Activated T-helper 2 cell treated with anti-CD3 and anti-CD28 coated beads, Interferon-gamma antibody, Interleukin-2, Interleukin-4, amounts not matched to agents 10 μg/mL and 5 μg/mL and 100 μg/mL, durations not matched to agents 14 hours and 24 hours and 36 hours (primary cell): ENCODE measurements around the gene PPP2R2B. TPM values are rescaled to one million over a fixed set of nuclear protein-coding genes. Genes with fewer than 3 reads are reported as not detected.

ENCODE experiments used
- DNase-seq: peaks from one replicate; pipeline ENCODE4 v3.0.0; 2021; ENCODE audit warnings: low spot score
- H3K27ac Mint-ChIP-seq: one replicate; pipeline ENCODE4 v1.8.0; 2021; ENCODE audit warnings: mixed read lengths
- H3K27me3 Mint-ChIP-seq: one replicate; pipeline ENCODE4 v1.8.0; 2021; ENCODE audit warnings: low read depth, mixed read lengths
- H3K36me3 Mint-ChIP-seq: one replicate; pipeline ENCODE4 v1.8.0; 2021; ENCODE audit warnings: low read depth, mixed read lengths
- H3K4me1 Mint-ChIP-seq: one replicate; pipeline ENCODE4 v1.8.0; 2021; ENCODE audit warnings: low read depth, mixed read lengths
- H3K4me3 Mint-ChIP-seq: one replicate; pipeline ENCODE4 v1.8.0; 2021; ENCODE audit warnings: low read depth, mild to moderate bottlenecking, moderate library complexity, mixed read lengths
- H3K9me3 Mint-ChIP-seq: one replicate; pipeline ENCODE4 v1.8.0; 2021; ENCODE audit warnings: mixed read lengths
- intact Hi-C: fragments of 100-400 bp; cut with micrococcal nuclease; formaldehyde crosslinking; loops from one replicate; pipeline ENCODE4 v1.15.1; 2023
- total RNA-seq: library from RNA; stranded (reverse); gene quantifications from 2 replicates; pipeline ENCODE4 v1.2.3, GENCODE V29; 2022

PPP2R2B gene
- total RNA-seq, 1 donor from 2014 or later = 0.34 TPM

GRCh38 chr5:146897061-146897460, 18.5 kb upstream of the PPP2R2B start:
- Mint-ChIP-seq H3K4me1 (peaks cover 11% of the 10 kb centered on the region), H3K27me3 (no peaks in the 10 kb centered on the region), H3K36me3 (no peaks in the 10 kb centered on the region), H3K27ac (no peak overlapping the region), H3K9me3 (no peaks in the 10 kb centered on the region), H3K4me3 (no peak overlapping the region)
- DNase-seq = no peak
- intact Hi-C loops = no loop called here

GRCh38 chr5:146894753-146895521, 16.4 kb upstream of the PPP2R2B start:
- intact Hi-C loops = no loop called here
- Mint-ChIP-seq H3K9me3 (no peaks in the 10 kb centered on the region), H3K27ac (no peak overlapping the region), H3K27me3 (no peaks in the 10 kb centered on the region), H3K36me3 (no peaks in the 10 kb centered on the region), H3K4me1 (peaks cover 14% of the 10 kb centered on the region), H3K4me3 (no peak overlapping the region)
- no peak for DNase-seq

GRCh38 chr5:146893991-146894390, 15.4 kb upstream of the PPP2R2B start:
- Mint-ChIP-seq H3K4me1 (peaks cover 14% of the 10 kb centered on the region), H3K4me3 (no peak overlapping the region), H3K9me3 (no peaks in the 10 kb centered on the region), H3K36me3 (no peaks in the 10 kb centered on the region), H3K27ac (no peak overlapping the region), H3K27me3 (no peaks in the 10 kb centered on the region)
- intact Hi-C loops = no loop called here
- DNase-seq = no peak

- Mint-ChIP-seq H3K36me3 (no peaks in the 10 kb centered on the region), H3K4me3 (no peak overlapping the region), H3K27me3 (peaks cover 6% of the 10 kb centered on the region), H3K4me1 (peaks cover 14% of the 10 kb centered on the region), H3K9me3 (no peaks in the 10 kb centered on the region), H3K27ac (no peak overlapping the region)
- no peak for DNase-seq
- intact Hi-C loops = no loop called here
Observed at GRCh38 chr5:146892231-146892630, 13.7 kb upstream of the PPP2R2B start.

GRCh38 chr5:146891511-146891910, 13.0 kb upstream of the PPP2R2B start:
- H3K9me3 Mint-ChIP-seq = no peaks in the 10 kb centered on the region
- no peaks in the 10 kb centered on the region for H3K36me3 Mint-ChIP-seq
- no peak for DNase-seq
- peaks cover 6% of the 10 kb centered on the region for H3K27me3 Mint-ChIP-seq
- H3K27ac Mint-ChIP-seq = no peak overlapping the region
- H3K4me3 Mint-ChIP-seq = no peak overlapping the region
- peaks cover 13% of the 10 kb centered on the region for H3K4me1 Mint-ChIP-seq
- intact Hi-C loops = no loop called here

- no peak overlapping the region for H3K27ac Mint-ChIP-seq
- no peak overlapping the region for H3K4me3 Mint-ChIP-seq
- peaks cover 9% of the 10 kb centered on the region for H3K4me1 Mint-ChIP-seq
- H3K9me3 Mint-ChIP-seq = no peaks in the 10 kb centered on the region
- intact Hi-C loops = no loop called here
- peaks cover 6% of the 10 kb centered on the region for H3K27me3 Mint-ChIP-seq
- H3K36me3 Mint-ChIP-seq = no peaks in the 10 kb centered on the region
- no peak for DNase-seq
Observed at GRCh38 chr5:146890731-146891440, 12.3 kb upstream of the PPP2R2B start.

- no peak overlapping the region for H3K27ac Mint-ChIP-seq
- no peak overlapping the region for H3K4me3 Mint-ChIP-seq
- intact Hi-C loops = no loop called here
- H3K4me1 Mint-ChIP-seq = peaks cover 8% of the 10 kb centered on the region
- no peaks in the 10 kb centered on the region for H3K9me3 Mint-ChIP-seq
- DNase-seq = no peak
- peaks cover 10% of the 10 kb centered on the region for H3K27me3 Mint-ChIP-seq
- no peaks in the 10 kb centered on the region for H3K36me3 Mint-ChIP-seq
Observed at GRCh38 chr5:146890066-146890465, 11.5 kb upstream of the PPP2R2B start.

- intact Hi-C loops = no loop called here
- Mint-ChIP-seq H3K27me3 (peaks cover 15% of the 10 kb centered on the region), H3K36me3 (no peaks in the 10 kb centered on the region), H3K4me1 (peaks cover 4% of the 10 kb centered on the region), H3K27ac (no peak overlapping the region), H3K9me3 (no peaks in the 10 kb centered on the region), H3K4me3 (no peak overlapping the region)
- no peak for DNase-seq
Observed at GRCh38 chr5:146889169-146889568, 10.6 kb upstream of the PPP2R2B start.

- H3K36me3 Mint-ChIP-seq = no peaks in the 10 kb centered on the region
- intact Hi-C loops = no loop called here
- no peak overlapping the region for H3K4me3 Mint-ChIP-seq
- DNase-seq = no peak
- H3K27me3 Mint-ChIP-seq = peaks cover 17% of the 10 kb centered on the region
- H3K4me1 Mint-ChIP-seq = peaks cover 4% of the 10 kb centered on the region
- H3K9me3 Mint-ChIP-seq = no peaks in the 10 kb centered on the region
- H3K27ac Mint-ChIP-seq = no peak overlapping the region
Observed at GRCh38 chr5:146888351-146888978, 9.9 kb upstream of the PPP2R2B start.

- Mint-ChIP-seq H3K4me3 (no peak overlapping the region), H3K9me3 (no peaks in the 10 kb centered on the region), H3K27me3 (peaks cover 32% of the 10 kb centered on the region), H3K27ac (no peak overlapping the region), H3K4me1 (no peaks in the 10 kb centered on the region), H3K36me3 (no peaks in the 10 kb centered on the region)
- intact Hi-C loops = no loop called here
- no peak for DNase-seq
Observed at GRCh38 chr5:146884066-146884626, 5.6 kb upstream of the PPP2R2B start.

GRCh38 chr5:146883511-146883910, 5.0 kb upstream of the PPP2R2B start:
- Mint-ChIP-seq H3K4me3 (no peak overlapping the region), H3K27ac (no peak overlapping the region), H3K9me3 (no peaks in the 10 kb centered on the region)

GRCh38 chr5:146880966-146881365, 2.4 kb upstream of the PPP2R2B start:
- Mint-ChIP-seq H3K4me3 (no peak overlapping the region), H3K27ac (no peak overlapping the region), H3K27me3 (peaks cover 51% of the 10 kb centered on the region), H3K9me3 (no peaks in the 10 kb centered on the region), H3K36me3 (no peaks in the 10 kb centered on the region), H3K4me1 (peaks cover 7% of the 10 kb centered on the region)
- intact Hi-C loops = no loop called here
- DNase-seq = no peak

More at GRCh38 chr5:146883511-146883910, 5.0 kb upstream of the PPP2R2B start:
- DNase-seq = no peak
- H3K4me1 Mint-ChIP-seq = peaks cover 5% of the 10 kb centered on the region
- H3K36me3 Mint-ChIP-seq = no peaks in the 10 kb centered on the region
- peaks cover 38% of the 10 kb centered on the region for H3K27me3 Mint-ChIP-seq
- intact Hi-C loops = no loop called here
